ENCODE data around the gene TBC1D8. TPM values are rescaled to one million over a fixed set of nuclear protein-coding genes. Genes with fewer than 3 reads are reported as not detected.

Gene TBC1D8
- polyA plus RNA-seq, 3 donors = 16.1 to 78.0 (median 22.4) TPM

DNA sequence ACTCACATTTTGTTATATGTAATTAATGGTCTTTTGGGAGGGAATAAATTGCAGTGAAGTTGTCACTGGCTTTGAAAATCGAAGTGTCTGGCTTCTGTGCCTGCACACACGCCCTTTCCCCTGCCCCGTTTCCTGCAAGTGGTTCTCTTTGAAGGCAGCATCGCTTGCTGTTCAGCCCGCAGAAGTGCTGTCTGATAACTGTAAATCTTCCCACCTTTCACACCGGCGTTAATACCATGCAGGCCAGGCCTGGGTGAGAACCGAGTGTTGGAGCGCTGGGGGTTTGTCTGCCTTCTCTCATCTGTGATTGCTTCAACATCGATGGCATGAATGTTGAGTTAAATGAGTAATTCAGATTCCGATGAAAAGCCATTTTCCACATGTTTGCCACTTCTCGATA lies 187.0 kb downstream of the TBC1D8 start:
- no peak overlapping the region for H3K4me3 Mint-ChIP-seq
- no peaks in the 10 kb centered on the region for H3K9me3 Mint-ChIP-seq
- Histone ChIP-seq H4K20me1 (ENCODE audit: insufficient read depth, low read length) (no peaks in the 10 kb centered on the region), H2AFZ (ENCODE audit: insufficient read depth, low read depth, low read length, poor library complexity, severe bottlenecking) (no peak overlapping the region), H3K9me3 (replicated peaks in 1 of 2; ENCODE audit: control insufficient read depth in 1 of 2, insufficient read depth in 1 of 2, low read length in 2 of 2) (no peaks in the 10 kb centered on the region), H3K27ac (ENCODE audit: low read depth in 1 of 2, low read length in 2 of 2) (no peak overlapping the region), H3K4me3 (replicated peaks in 1 of 3; ENCODE audit: low read depth in 2 of 3, low read length in 3 of 3) (no peak overlapping the region), H3K9ac (ENCODE audit: insufficient read depth, low read length, poor library complexity, severe bottlenecking) (no peak overlapping the region), H3K36me3 (replicated peaks in 1 of 2; ENCODE audit: control insufficient read depth in 1 of 2, insufficient read depth in 2 of 2, low read length in 2 of 2) (no peaks in the 10 kb centered on the region), H3K79me2 (ENCODE audit: insufficient read depth, low read length) (no peaks in the 10 kb centered on the region), H3K27me3 (ENCODE audit: control insufficient read depth in 2 of 2, insufficient read depth in 2 of 2, low read length in 2 of 2) (peaks cover 0 to under 1% of the 10 kb centered on the region in 2 donors), H3K4me2 (replicated peaks; ENCODE audit: extremely low read depth, low read length, poor library complexity, severe bottlenecking) (no peak overlapping the region), H3K4me1 (ENCODE audit: control insufficient read depth in 1 of 2, insufficient read depth in 2 of 2, low read length in 2 of 2) (no peaks in the 10 kb centered on the region)
- no peaks in the 10 kb centered on the region for H3K36me3 Mint-ChIP-seq
- intact Hi-C loops (cut with micrococcal nuclease) = no loop called here
- H3K27ac Mint-ChIP-seq = no peak overlapping the region
- H3K27me3 Mint-ChIP-seq (ENCODE audit: low read depth in 3 of 3) = peaks cover 2 to 9% (median 5%) of the 10 kb centered on the region in 3 donors
- TF ChIP-seq, protein P1, sequence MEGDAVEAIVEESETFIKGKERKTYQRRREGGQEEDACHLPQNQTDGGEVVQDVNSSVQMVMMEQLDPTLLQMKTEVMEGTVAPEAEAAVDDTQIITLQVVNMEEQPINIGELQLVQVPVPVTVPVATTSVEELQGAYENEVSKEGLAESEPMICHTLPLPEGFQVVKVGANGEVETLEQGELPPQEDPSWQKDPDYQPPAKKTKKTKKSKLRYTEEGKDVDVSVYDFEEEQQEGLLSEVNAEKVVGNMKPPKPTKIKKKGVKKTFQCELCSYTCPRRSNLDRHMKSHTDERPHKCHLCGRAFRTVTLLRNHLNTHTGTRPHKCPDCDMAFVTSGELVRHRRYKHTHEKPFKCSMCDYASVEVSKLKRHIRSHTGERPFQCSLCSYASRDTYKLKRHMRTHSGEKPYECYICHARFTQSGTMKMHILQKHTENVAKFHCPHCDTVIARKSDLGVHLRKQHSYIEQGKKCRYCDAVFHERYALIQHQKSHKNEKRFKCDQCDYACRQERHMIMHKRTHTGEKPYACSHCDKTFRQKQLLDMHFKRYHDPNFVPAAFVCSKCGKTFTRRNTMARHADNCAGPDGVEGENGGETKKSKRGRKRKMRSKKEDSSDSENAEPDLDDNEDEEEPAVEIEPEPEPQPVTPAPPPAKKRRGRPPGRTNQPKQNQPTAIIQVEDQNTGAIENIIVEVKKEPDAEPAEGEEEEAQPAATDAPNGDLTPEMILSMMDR (IDR thresholded peaks at IDR 0.05) = no peak
- 60% methylated on average over 7 of the region's 12 CpGs for WGBS (ENCODE audit: insufficient coverage)
- H3K4me1 Mint-ChIP-seq = no peaks in the 10 kb centered on the region
- DNase-seq = no peak

DNA sequence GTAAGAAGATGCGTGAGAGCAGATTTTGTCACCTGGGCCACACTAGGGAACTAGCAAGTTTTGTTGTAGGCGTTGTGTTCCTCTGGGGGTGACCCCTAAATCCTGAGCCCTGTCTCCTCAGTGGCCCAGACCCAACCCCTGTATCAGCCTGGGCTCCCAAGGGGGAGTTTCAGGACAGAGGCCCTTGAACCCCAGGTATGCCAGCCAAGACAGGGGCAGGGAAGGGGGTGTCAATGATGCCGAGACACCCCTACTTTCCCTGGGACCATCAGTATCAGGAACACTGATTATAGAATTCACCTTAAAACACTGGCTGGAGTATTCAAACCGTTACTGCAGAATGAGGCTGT lies 188.2 kb downstream of the TBC1D8 start:
- H3K4me2 ChIP-seq (replicated peaks; ENCODE audit: extremely low read depth, low read length, poor library complexity, severe bottlenecking) = no peak overlapping the region
- H3K4me3 Mint-ChIP-seq = no peak overlapping the region
- H3K4me1 Mint-ChIP-seq = no peaks in the 10 kb centered on the region
- TF ChIP-seq, protein P1 (IDR thresholded peaks at IDR 0.05) = no peak
- no peak overlapping the region for H2AFZ ChIP-seq (ENCODE audit: insufficient read depth, low read depth, low read length, poor library complexity, severe bottlenecking)
- intact Hi-C loops (cut with micrococcal nuclease) = no loop called here
- no peaks in the 10 kb centered on the region for H3K36me3 Mint-ChIP-seq
- no peak overlapping the region for H3K9ac ChIP-seq (ENCODE audit: insufficient read depth, low read length, poor library complexity, severe bottlenecking)
- no peaks in the 10 kb centered on the region for H3K9me3 Mint-ChIP-seq
- no peaks in the 10 kb centered on the region for H3K36me3 ChIP-seq (replicated peaks in 1 of 2; ENCODE audit: control insufficient read depth in 1 of 2, insufficient read depth in 2 of 2, low read length in 2 of 2)
- H3K4me3 ChIP-seq (replicated peaks in 1 of 3; ENCODE audit: low read depth in 2 of 3, low read length in 3 of 3) = no peak overlapping the region
- DNase-seq = no peak
- WGBS (ENCODE audit: insufficient coverage) = 100% methylated on average over 2 of the region's 4 CpGs
- no peaks in the 10 kb centered on the region for H3K4me1 ChIP-seq (ENCODE audit: control insufficient read depth in 1 of 2, insufficient read depth in 2 of 2, low read length in 2 of 2)
- no peaks in the 10 kb centered on the region for H3K9me3 ChIP-seq (replicated peaks in 1 of 2; ENCODE audit: control insufficient read depth in 1 of 2, insufficient read depth in 1 of 2, low read length in 2 of 2)
- no peak overlapping the region for H3K27ac ChIP-seq (ENCODE audit: low read depth in 1 of 2, low read length in 2 of 2)
- peaks cover 0 to 2% of the 10 kb centered on the region in 2 donors for H3K27me3 ChIP-seq (ENCODE audit: control insufficient read depth in 2 of 2, insufficient read depth in 2 of 2, low read length in 2 of 2)
- peak overlapping the region in 1 of 7 donors; percentile 41 for H3K27ac Mint-ChIP-seq
- H3K79me2 ChIP-seq (ENCODE audit: insufficient read depth, low read length) = no peaks in the 10 kb centered on the region
- H4K20me1 ChIP-seq (ENCODE audit: insufficient read depth, low read length) = no peaks in the 10 kb centered on the region
- peaks cover 3 to 11% (median 7%) of the 10 kb centered on the region in 3 donors for H3K27me3 Mint-ChIP-seq (ENCODE audit: low read depth in 3 of 3)

Measured in CD14-positive monocyte (primary cell).